GM18502 (cell line): ENCODE results near the gene PTGER3.
"Not testable (repeated sequence)": the region's sequence is repeated elsewhere in the genome, so short reads cannot be mapped to it uniquely, and the experiment has no call there.

Source experiments
- ATAC-seq: cut with Tn5 transposase; IDR thresholded peaks from one replicate; pipeline ENCODE4 v1.9.1; 2021; ENCODE audit warnings: mild to moderate bottlenecking; ENCODE audit not compliant: unreplicated experiment, poor library complexity

PTGER3 gene

GRCh38 chr1:71018791-71019190 is 28.8 kb downstream of the PTGER3 start:
- no peak for ATAC-seq

GRCh38 chr1:71015745-71016144 is 31.9 kb downstream of the PTGER3 start:
- no peak for ATAC-seq

- no peak for ATAC-seq
These were observed 33.4 kb downstream of the PTGER3 start for GRCh38 chr1:71014178-71014579.

GRCh38 chr1:71002709-71003475 is 44.7 kb downstream of the PTGER3 start:
- ATAC-seq, result no peak

GRCh38 chr1:71001624-71002023 is 46.0 kb downstream of the PTGER3 start:
- ATAC-seq, result no peak

DNA sequence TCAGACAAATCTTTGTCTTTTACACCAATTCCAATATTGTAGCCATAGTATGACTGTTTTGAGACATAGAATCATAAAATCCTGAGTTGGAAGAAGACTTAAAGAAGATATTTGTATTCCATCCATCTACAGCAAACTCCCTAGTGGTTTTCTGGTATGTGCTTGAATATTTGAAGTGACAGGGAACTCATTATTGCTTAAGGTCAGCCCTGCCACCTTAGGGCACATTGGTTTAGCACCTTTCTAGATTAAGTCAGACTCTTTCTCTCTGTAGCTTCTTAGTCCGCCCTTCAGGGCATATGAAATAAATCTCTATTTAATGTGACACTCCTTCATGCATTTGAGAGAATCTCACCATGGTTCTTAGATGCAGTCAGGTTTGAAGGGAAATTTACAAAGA is 49.8 kb downstream of the PTGER3 start:
- no peak for ATAC-seq

- ATAC-seq, result no peak
These were observed 52.8 kb downstream of the PTGER3 start for GRCh38 chr1:70994753-70995268.

DNA sequence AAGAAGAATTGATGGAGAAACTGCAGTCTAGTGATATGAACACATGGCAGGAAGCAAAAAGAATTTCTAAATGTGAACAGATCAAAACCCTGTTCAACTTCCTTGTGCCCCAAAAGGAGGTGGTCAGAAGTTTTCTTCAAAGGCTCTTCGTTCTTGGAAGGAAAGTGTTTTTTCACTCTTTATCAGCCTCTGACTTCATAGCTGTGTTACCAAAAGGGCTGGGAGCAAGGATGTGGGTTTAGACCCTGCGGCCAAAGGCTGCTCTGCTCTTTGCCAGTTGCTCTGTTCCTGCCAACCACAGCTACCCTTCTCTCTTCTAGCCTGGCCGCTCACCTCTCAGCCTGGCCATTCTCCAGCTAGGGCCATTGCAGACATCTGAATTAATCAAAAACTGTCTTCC is 53.8 kb downstream of the PTGER3 start:
- ATAC-seq, result no peak

DNA sequence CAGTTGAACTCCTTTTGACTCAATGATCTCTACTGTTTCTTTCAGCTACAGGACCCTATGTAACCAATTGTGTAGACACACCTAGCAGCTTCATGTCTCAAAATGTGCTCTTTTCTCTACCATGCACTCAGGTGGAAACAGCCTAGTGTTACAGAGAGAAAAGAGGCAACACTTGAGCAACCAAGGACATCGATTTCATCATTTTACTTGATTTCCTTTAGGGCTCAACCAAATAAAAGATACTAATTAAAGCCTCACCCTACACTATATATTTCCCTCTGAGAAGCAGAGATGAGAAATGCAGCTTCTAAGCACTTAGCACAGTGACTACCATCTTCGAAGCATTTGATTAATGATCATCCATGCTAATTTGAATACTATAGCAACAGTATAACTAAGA is 55.1 kb downstream of the PTGER3 start:
- no peak for ATAC-seq

- no peak for ATAC-seq
These were observed 57.0 kb downstream of the PTGER3 start for GRCh38 chr1:70990469-70991253.

- no peak for ATAC-seq
These were observed 60.1 kb downstream of the PTGER3 start for GRCh38 chr1:70987497-70987896.

GRCh38 chr1:70985776-70986225 is 61.8 kb downstream of the PTGER3 start:
- not testable (repeated sequence) for ATAC-seq

- ATAC-seq, result not testable (repeated sequence)
These were observed 62.3 kb downstream of the PTGER3 start for GRCh38 chr1:70985278-70985677.

DNA sequence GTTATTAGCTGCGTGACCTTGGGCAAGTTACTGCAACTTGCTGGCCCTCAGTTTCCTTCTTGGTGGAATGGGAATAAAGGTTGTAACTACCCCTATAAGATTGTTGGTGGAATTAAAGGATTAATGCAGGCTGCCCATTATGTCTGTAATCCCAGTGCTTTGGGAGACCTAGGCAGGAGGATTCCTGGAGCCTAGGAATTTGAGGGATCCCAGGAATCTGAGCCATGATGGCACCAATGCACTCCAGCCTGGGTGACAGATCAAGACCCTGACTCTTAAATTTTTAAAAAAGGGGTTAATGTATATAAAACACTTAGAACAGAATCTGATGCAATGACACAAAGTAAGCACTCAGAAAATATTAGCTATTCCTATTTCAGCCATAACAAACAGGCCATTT is 67.3 kb downstream of the PTGER3 start:
- ATAC-seq, result no peak

- ATAC-seq, result no peak
These were observed 67.7 kb downstream of the PTGER3 start for GRCh38 chr1:70979881-70980280.

- no peak for ATAC-seq
These were observed 68.3 kb downstream of the PTGER3 start for GRCh38 chr1:70979313-70979712.

DNA sequence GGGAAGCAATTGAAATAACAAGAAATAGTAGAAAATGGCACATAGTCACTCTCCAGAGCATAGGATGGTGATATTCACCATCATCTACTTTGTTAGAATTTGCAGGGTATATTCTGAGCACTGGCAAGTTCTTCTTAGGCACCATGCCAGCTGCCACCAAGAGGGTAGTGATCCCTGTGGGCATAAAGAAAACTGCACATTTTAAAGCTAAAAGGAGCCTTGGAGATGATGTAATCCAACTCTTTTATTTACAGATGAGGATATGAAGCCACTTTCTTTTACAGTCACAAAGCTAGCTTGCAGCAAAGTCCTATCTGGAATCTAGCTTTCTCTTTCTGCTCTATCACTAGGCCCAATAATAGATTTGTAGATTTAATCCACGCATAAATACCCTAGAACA is 69.0 kb downstream of the PTGER3 start:
- no peak for ATAC-seq

GRCh38 chr1:70977575-70977974 is 70.0 kb downstream of the PTGER3 start:
- ATAC-seq, result no peak

- no peak for ATAC-seq
These were observed 70.6 kb downstream of the PTGER3 start for GRCh38 chr1:70977041-70977440.

DNA sequence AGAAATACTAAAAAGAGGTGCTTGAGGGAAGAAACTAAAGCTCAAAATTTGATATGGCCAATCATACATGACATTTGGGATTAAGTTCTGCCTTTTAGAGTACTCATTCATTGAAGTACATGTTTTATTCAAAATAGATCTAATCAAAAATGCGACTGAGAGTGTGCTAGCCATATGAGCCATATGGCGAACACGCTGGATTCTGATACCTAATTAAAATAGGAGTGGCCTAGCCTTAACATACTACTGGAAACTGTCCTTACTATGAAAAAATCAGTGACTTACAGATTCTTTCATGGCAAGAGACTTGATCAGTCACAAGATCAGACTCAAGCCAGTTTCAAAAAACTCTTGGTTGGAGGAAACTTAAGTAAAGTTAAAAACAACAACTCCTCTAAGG is 73.9 kb downstream of the PTGER3 start:
- no peak for ATAC-seq

DNA sequence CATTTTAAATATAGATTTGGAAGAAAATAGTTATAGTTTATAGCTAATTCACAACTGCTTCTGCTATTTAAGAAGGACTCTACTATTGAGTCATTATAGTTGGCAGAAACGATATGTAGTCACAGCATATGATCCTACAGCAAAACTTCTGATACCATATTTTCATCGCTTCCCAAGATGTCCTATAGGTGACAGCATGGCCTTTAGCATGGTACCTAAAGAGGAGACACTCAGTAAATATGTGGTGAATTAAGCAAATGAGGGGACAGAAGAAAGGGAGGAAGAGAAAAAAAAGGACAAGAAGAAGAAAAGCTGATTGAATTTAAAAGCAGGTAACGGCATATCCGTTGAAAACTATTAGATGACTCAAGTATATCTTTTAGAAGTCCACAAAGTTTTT is 77.2 kb downstream of the PTGER3 start:
- ATAC-seq, result no peak
